SU-DHL-6 (cell line): ENCODE measurements around the gene ZHX3.

ENCODE experiments used
- EZH2phosphoT487 ChIP-seq: fragments of 200-600 bp; sonication (generic), shearing (Covaris generic); conservative IDR thresholded peaks from 2 replicates; pipeline ENCODE4 v1.6.1; 2018; ENCODE audit warnings: mild to moderate bottlenecking, antibody characterized with exemption, low read length, moderate library complexity, mixed read lengths
- TF ChIP-seq, protein P1 (sequence below): fragments of 200-600 bp; sonication (generic); IDR thresholded peaks from one replicate; pipeline ENCODE4 v1.5.1; 2017; ENCODE audit warnings: antibody characterized with exemption, mild to moderate bottlenecking, low read length, moderate library complexity; ENCODE audit not compliant: insufficient read depth, poor library complexity, severe bottlenecking

DNA sequence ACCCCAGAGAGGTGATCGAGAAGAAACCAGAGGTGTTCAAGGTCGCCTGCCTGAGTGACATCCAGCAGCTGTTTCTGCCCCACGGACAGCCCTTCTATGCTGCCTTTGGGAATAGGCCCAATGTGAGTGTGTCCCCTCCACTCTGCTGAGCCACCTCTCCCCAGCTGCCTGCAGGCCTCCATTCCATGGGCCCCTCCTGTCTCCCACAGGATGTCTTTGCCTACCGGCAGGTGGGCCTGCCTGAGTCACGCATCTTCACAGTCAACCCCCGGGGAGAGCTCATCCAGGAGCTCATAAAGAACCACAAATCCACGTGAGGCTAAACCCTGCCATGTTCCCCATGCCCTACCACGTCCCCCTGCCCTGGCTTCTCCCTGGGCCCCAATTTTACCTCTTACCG lies 40.7 kb upstream of the ZHX3 start:
- TF ChIP-seq, protein P1, sequence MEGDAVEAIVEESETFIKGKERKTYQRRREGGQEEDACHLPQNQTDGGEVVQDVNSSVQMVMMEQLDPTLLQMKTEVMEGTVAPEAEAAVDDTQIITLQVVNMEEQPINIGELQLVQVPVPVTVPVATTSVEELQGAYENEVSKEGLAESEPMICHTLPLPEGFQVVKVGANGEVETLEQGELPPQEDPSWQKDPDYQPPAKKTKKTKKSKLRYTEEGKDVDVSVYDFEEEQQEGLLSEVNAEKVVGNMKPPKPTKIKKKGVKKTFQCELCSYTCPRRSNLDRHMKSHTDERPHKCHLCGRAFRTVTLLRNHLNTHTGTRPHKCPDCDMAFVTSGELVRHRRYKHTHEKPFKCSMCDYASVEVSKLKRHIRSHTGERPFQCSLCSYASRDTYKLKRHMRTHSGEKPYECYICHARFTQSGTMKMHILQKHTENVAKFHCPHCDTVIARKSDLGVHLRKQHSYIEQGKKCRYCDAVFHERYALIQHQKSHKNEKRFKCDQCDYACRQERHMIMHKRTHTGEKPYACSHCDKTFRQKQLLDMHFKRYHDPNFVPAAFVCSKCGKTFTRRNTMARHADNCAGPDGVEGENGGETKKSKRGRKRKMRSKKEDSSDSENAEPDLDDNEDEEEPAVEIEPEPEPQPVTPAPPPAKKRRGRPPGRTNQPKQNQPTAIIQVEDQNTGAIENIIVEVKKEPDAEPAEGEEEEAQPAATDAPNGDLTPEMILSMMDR: no peak
- TF ChIP-seq EZH2phosphoT487: no peak
